ENCODE results near the gene PRPF19. TPM values are rescaled to one million over a fixed set of nuclear protein-coding genes. Genes with fewer than 3 reads are reported as not detected.

The PRPF19 gene
- total and polyA plus RNA-seq, 2 experiments from 2014 or later: 17.0 to 58.8 TPM

DNA sequence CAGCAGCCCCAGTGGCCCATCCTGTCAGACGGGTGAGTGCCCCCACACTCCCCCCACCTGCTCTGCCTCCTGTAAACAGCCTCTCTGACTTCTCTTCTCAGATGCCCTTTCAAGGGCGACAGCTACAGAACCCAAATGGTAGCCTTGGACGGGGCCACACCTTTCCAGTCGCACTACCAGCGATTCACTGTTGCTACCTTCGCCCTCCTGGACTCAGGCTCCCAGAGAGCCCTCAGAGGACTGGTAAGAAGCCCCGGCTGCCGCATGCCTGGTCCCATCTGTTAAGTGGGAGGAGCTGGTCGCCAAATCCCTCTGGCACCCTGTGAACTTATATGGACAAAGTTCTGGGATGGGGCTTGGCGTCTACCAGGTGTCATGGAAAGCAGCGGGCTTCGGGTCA, 32.9 kb downstream of the PRPF19 start:
- TF ChIP-seq, protein P1, sequence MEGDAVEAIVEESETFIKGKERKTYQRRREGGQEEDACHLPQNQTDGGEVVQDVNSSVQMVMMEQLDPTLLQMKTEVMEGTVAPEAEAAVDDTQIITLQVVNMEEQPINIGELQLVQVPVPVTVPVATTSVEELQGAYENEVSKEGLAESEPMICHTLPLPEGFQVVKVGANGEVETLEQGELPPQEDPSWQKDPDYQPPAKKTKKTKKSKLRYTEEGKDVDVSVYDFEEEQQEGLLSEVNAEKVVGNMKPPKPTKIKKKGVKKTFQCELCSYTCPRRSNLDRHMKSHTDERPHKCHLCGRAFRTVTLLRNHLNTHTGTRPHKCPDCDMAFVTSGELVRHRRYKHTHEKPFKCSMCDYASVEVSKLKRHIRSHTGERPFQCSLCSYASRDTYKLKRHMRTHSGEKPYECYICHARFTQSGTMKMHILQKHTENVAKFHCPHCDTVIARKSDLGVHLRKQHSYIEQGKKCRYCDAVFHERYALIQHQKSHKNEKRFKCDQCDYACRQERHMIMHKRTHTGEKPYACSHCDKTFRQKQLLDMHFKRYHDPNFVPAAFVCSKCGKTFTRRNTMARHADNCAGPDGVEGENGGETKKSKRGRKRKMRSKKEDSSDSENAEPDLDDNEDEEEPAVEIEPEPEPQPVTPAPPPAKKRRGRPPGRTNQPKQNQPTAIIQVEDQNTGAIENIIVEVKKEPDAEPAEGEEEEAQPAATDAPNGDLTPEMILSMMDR (IDR thresholded peaks at IDR 0.05; ENCODE audit: low read depth, low read length): no peak
- no peaks in the 10 kb centered on the region for H3K27me3 ChIP-seq
- H3K36me3 ChIP-seq: no peaks in the 10 kb centered on the region
- H3K27ac ChIP-seq: no peak overlapping the region
- H3K4me1 ChIP-seq (ENCODE audit: low read depth): no peaks in the 10 kb centered on the region
- no peak for DNase-seq (ENCODE audit: low read depth in 1 of 2, low spot score in 1 of 2)
- H3K9me3 ChIP-seq (ENCODE audit: low read depth): no peaks in the 10 kb centered on the region
- no peak overlapping the region for H3K4me3 ChIP-seq

DNA sequence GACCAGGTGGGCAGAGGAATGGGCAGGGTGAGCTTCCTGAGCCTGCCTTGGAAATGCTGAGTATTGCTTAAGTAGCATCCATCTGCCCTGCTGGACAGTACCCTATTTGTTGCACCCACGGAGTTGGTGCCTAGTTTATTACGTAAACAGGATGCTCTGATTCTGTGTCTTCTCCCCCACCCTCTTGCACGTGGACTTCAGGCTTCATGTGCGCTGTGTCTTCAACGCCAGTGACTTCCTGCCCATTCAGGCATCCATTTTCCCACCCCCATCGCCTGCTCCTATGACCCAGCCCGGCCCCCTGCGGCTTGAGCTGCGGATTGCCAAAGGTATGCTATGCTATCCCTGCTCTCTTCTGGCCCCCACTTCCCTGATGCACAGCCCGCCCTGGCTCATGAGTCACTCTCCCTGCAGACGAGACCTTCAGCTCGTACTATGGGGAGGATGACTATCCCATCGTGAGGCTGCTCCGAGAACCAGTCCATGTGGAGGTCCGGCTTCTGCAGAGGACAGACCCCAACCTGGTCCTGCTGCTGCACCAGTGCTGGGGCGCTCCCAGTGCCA, 33.3 kb downstream of the PRPF19 start:
- Histone ChIP-seq H3K4me3 (no peak overlapping the region), H3K27me3 (no peaks in the 10 kb centered on the region), H3K9me3 (ENCODE audit: low read depth) (no peaks in the 10 kb centered on the region), H3K4me1 (ENCODE audit: low read depth) (no peaks in the 10 kb centered on the region), H3K27ac (no peak overlapping the region), H3K36me3 (no peaks in the 10 kb centered on the region)
- TF ChIP-seq, protein P1 (IDR thresholded peaks at IDR 0.05; ENCODE audit: low read depth, low read length): no peak
- peak in 1 of 2 donors; percentile 96 for DNase-seq (ENCODE audit: low read depth in 1 of 2, low spot score in 1 of 2)

DNA sequence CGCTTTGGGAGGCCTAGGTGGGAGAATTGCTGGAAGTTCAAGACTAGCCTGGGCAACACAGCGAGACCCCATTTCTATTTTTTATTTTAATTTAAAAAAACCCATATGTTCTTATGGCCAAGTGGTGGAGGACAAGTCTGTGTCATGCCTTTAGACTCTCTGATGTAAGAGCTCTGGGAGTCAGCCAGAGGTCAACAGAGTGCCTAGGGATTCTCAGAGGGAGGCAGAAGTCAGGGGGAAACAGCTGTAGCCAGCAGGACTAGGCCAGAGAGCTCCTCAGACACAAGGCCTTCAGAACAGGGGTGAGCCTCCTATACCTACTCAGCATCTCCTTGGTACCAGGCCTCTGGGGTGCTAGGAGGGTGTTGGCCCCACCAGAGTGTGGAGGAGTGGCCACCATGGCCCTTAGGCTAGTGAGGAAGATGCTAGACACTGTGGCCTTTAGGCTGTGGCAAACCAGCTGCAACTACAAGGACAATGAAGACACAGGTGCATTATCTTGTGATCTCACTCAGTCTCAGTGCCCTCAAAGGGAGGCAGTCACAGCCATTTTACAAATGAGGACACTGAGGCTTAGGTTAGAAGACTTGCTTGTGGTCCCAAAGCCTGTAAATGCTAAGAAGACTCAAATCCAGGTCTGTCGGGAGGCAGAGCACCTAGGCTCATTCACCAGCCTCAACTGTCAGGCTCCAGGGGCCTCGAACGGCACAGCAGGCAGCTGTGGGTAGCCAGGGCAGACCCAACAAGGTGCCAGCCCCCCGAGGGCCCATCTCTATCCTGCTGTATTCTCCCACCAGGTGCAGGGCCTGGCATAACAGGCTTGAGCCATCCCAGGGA, 34.0 kb downstream of the PRPF19 start:
- no peak overlapping the region for H3K4me3 ChIP-seq
- TF ChIP-seq, protein P1 (IDR thresholded peaks at IDR 0.05; ENCODE audit: low read depth, low read length): no peak
- H3K9me3 ChIP-seq (ENCODE audit: low read depth): no peaks in the 10 kb centered on the region
- H3K27ac ChIP-seq: no peak overlapping the region
- DNase-seq (ENCODE audit: low read depth in 1 of 2, low spot score in 1 of 2): peak in 1 of 2 donors; percentile 91
- no peaks in the 10 kb centered on the region for H3K4me1 ChIP-seq (ENCODE audit: low read depth)
- H3K27me3 ChIP-seq: no peaks in the 10 kb centered on the region
- H3K36me3 ChIP-seq: no peaks in the 10 kb centered on the region

DNA sequence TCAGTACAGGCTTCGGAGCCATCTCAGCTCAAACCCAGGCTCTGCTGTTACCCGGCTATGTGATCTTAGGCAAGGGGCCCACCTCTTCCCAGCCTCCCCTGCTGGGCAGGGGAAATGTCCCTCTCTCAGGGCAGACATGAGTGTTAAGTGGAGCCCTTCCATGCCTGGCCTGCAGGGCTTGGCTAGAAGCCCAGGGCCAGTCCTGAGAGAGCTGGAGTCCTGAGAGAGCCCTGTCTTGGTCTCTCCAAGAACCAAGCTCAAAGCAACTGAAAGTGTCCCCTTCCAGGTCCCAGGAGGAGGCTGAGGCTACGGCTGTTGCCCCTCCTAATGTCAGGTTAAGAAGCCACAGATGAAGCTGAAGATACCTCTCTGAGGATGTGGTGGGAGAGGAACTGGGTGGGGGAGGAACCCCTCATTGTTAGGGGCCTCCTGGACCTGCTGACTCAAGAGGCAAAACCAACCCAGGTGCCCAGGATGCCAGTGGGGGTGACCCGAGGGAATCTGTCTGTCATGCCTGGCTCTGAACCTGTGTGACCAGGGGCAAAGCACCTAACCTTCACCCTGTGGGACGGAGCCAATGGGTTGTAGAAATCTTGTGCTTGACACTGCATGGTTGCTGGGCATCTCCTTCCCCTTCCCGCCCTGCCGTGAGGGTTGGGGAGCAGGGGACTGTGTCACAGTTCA, 34.9 kb downstream of the PRPF19 start:
- no peak overlapping the region for H3K27ac ChIP-seq
- no peak overlapping the region for H3K4me3 ChIP-seq
- no peaks in the 10 kb centered on the region for H3K9me3 ChIP-seq (ENCODE audit: low read depth)
- H3K27me3 ChIP-seq: no peaks in the 10 kb centered on the region
- DNase-seq (ENCODE audit: low read depth in 1 of 2, low spot score in 1 of 2): peak; percentile 40 to 74
- TF ChIP-seq, protein P1 (IDR thresholded peaks at IDR 0.05; ENCODE audit: low read depth, low read length): peak; percentile 37
- H3K36me3 ChIP-seq: no peaks in the 10 kb centered on the region
- H3K4me1 ChIP-seq (ENCODE audit: low read depth): no peaks in the 10 kb centered on the region

DNA sequence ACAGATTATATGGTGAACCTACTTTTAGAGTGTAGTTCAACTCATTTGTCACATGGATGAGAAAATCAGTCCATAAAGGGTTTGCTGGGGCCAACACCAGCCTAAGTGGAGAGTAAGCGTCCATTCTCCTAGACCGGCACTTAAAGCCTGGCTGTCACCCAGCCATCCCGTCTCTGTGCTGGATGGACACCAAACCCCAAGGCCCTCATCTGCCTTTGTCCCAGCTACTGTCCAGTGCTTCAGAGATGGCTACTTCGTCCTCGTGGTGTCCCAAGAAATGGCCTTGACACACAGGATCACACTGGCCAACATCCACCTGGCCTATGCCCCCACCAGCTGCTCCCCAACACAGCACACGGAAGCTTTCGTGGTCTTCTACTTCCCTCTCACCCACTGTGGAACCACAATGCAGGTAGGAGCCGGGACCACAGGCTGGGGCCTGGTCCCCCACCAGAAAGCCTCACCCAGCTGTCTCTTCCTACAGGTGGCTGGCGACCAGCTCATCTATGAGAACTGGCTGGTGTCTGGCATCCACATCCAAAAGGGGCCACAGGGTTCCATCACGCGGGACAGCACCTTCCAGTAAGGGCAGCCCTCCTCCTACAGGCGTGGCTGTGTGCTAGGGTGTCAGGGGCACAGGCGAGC, 35.5 kb downstream of the PRPF19 start:
- Histone ChIP-seq H3K9me3 (ENCODE audit: low read depth) (no peaks in the 10 kb centered on the region), H3K36me3 (no peaks in the 10 kb centered on the region), H3K4me3 (no peak overlapping the region), H3K4me1 (ENCODE audit: low read depth) (no peaks in the 10 kb centered on the region), H3K27ac (no peak overlapping the region), H3K27me3 (no peaks in the 10 kb centered on the region)
- no peak for DNase-seq (ENCODE audit: low read depth in 1 of 2, low spot score in 1 of 2)
- TF ChIP-seq, protein P1 (IDR thresholded peaks at IDR 0.05; ENCODE audit: low read depth, low read length): no peak
